BLaER1 (cell line): Measurements from ENCODE around the gene FAM167B.

Experiments
- H3K27ac ChIP-seq: shearing (Covaris generic); formaldehyde crosslinking; 2 replicates; pipeline ENCODE4 v1.8.1; 2022
- H3K27me3 ChIP-seq: shearing (Covaris generic); formaldehyde crosslinking; 2 replicates; pipeline ENCODE4 v1.8.1; 2022
- H3K36me3 ChIP-seq: shearing (Covaris generic); formaldehyde crosslinking; 2 replicates; pipeline ENCODE4 v1.8.1; 2022
- H3K4me1 ChIP-seq: shearing (Covaris generic); formaldehyde crosslinking; 2 replicates; pipeline ENCODE4 v1.8.1; 2022
- H3K4me2 ChIP-seq: shearing (Covaris generic); formaldehyde crosslinking; 2 replicates; pipeline ENCODE4 v1.8.1; 2022
- H3K4me3 ChIP-seq: shearing (Covaris generic); formaldehyde crosslinking; 2 replicates; pipeline ENCODE4 v1.8.1; 2022
- H3K9ac ChIP-seq: shearing (Covaris generic); formaldehyde crosslinking; 2 replicates; pipeline ENCODE4 v1.8.1; 2022
- H3K9me3 ChIP-seq: shearing (Covaris generic); formaldehyde crosslinking; 2 replicates; pipeline ENCODE4 v1.8.1; 2022
- H4K20me1 ChIP-seq: shearing (Covaris generic); formaldehyde crosslinking; 2 replicates; pipeline ENCODE4 v1.8.1; 2022
- Cebpa-rat ChIP-seq: shearing (Covaris generic); IDR thresholded peaks from 2 replicates; pipeline ENCODE4 v1.8.1; 2022

Gene FAM167B

GRCh38 chr1:32221980-32222755, 24.9 kb upstream of the FAM167B start, which contains the start of the genes EIF3I and TMEM234:
Gene EIF3I (plus strand): TSS chr1:32222407. CDS start chr1:32222442, 35 bp downstream.
Gene TMEM234 (minus strand): TSS chr1:32222353. CDS start chr1:32222322, 31 bp downstream.
- H4K20me1 ChIP-seq, result no peaks in the 10 kb centered on the region; the same call in 1 of the 2 replicates
- TF ChIP-seq Cebpa-rat, result no peak
- H3K4me1 ChIP-seq, result peaks cover 40% of the 10 kb centered on the region
- H3K9me3 ChIP-seq, result no peaks in the 10 kb centered on the region
- H3K4me3 ChIP-seq, result peak within 1 kb of the TSS; percentile 92
- peak within 1 kb of the TSS; percentile 91 for H3K9ac ChIP-seq
- H3K36me3 ChIP-seq, result peaks cover 48% of the 10 kb centered on the region
- H3K27me3 ChIP-seq, result no peaks in the 10 kb centered on the region
- H3K4me2 ChIP-seq, result peak within 1 kb of the TSS; percentile 92
- H3K27ac ChIP-seq, result peak within 1 kb of the TSS; percentile 87

- TF ChIP-seq Cebpa-rat, result no peak
- peaks cover 40% of the 10 kb centered on the region for H3K4me1 ChIP-seq
- H3K9me3 ChIP-seq, result no peaks in the 10 kb centered on the region
- peaks cover 6% of the 10 kb centered on the region; the same call in 1 of the 2 replicates for H4K20me1 ChIP-seq
- H3K9ac ChIP-seq, result peak overlapping the region; percentile 91
- H3K4me3 ChIP-seq, result peak overlapping the region; percentile 92; the same call in 1 of the 2 replicates
- H3K27me3 ChIP-seq, result no peaks in the 10 kb centered on the region
- peak overlapping the region; percentile 92 for H3K4me2 ChIP-seq
- H3K27ac ChIP-seq, result no peak overlapping the region
- H3K36me3 ChIP-seq, result peaks cover 63% of the 10 kb centered on the region
Measured at GRCh38 chr1:32223683-32224082, 23.3 kb upstream of the FAM167B start.

DNA sequence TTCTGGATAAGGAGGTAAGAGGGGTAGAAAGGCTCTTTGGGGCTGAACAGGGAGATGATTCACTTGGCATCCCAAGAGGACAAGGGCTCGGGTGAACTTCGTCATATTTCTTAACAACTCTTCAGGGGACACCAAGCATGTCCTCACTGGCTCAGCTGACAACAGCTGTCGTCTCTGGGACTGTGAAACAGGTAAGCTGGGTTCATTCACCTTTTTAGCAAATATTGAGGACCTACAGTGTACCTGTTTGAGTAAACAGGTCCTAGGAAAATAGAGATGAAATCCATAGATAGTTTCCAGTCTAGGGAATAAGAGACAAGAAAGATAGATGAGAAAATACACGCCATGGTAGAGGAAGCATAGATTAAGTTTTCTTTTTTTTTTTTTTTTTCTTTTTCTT, 22.7 kb upstream of the FAM167B start:
- no peak for TF ChIP-seq Cebpa-rat
- Histone ChIP-seq H3K9ac (peak overlapping the region; percentile 91), H3K36me3 (peaks cover 65% of the 10 kb centered on the region), H3K4me3 (no peak overlapping the region), H3K9me3 (no peaks in the 10 kb centered on the region), H3K4me2 (peak overlapping the region; percentile 92), H3K27me3 (no peaks in the 10 kb centered on the region), H4K20me1 (peaks cover 6% of the 10 kb centered on the region; the same call in 1 of the 2 replicates), H3K27ac (no peak overlapping the region), H3K4me1 (peaks cover 40% of the 10 kb centered on the region)

GRCh38 chr1:32228771-32229170, 18.3 kb upstream of the FAM167B start:
- no peak for TF ChIP-seq Cebpa-rat
- H3K36me3 ChIP-seq, result peaks cover 100% of the 10 kb centered on the region
- H3K4me2 ChIP-seq, result no peak overlapping the region
- H3K4me3 ChIP-seq, result no peak overlapping the region
- peaks cover 5% of the 10 kb centered on the region for H3K4me1 ChIP-seq
- H3K9ac ChIP-seq, result no peak overlapping the region
- H3K27ac ChIP-seq, result no peak overlapping the region
- H4K20me1 ChIP-seq, result peaks cover 6% of the 10 kb centered on the region; the same call in 1 of the 2 replicates
- H3K27me3 ChIP-seq, result no peaks in the 10 kb centered on the region
- H3K9me3 ChIP-seq, result no peaks in the 10 kb centered on the region

GRCh38 chr1:32231843-32232432, 15.1 kb upstream of the FAM167B start:
- Histone ChIP-seq H3K4me1 (no peaks in the 10 kb centered on the region), H3K36me3 (peaks cover 81% of the 10 kb centered on the region), H3K4me3 (no peak overlapping the region), H3K27me3 (no peaks in the 10 kb centered on the region), H4K20me1 (0 out of 2 replicates have a peak, but pooled peaks cover 6% of the 10 kb centered on the region), H3K9me3 (no peaks in the 10 kb centered on the region), H3K27ac (no peak overlapping the region), H3K9ac (no peak overlapping the region), H3K4me2 (no peak overlapping the region)
- TF ChIP-seq Cebpa-rat, result no peak

DNA sequence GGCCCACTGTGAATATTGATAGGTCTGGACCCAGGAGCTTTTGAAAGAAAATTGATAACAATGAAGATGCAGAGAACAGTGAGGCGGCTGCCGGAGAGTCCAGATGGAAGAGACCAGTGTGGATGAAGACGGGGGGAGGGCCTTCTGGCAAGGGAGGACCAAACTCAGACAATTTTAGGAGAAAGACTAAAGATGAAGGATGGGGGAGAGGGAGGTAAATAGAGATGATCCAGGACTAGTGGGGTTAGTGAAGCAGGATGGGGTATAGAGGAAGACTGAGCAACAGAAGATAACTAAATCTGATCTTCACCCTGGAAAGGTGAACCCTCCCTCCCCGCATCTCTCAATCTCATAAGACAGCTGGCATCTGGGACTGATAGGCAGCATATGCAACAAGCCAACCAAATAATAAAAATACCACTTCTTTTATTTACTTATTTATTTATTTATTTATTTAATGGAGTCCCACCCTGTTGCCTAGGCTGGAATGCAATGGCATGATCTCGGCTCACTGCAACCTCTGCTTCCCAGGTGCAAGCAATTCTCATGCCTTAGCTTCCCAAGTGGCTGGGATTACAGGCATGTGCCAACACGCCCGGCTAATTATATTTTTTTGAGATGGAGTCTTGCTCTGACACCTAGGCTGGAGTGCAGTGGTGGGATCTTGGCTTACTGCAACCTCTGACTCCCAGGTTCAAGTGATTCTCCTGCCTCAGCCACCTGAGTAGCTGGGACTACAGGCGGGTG, 14.3 kb upstream of the FAM167B start:
- no peak overlapping the region for H3K4me3 ChIP-seq
- no peak overlapping the region for H3K9ac ChIP-seq
- H4K20me1 ChIP-seq, result 0 out of 2 replicates have a peak, but pooled peaks cover 2% of the 10 kb centered on the region
- no peaks in the 10 kb centered on the region for H3K9me3 ChIP-seq
- no peak for TF ChIP-seq Cebpa-rat
- H3K27ac ChIP-seq, result no peak overlapping the region
- no peak overlapping the region for H3K4me2 ChIP-seq
- H3K4me1 ChIP-seq, result no peaks in the 10 kb centered on the region
- H3K36me3 ChIP-seq, result peaks cover 74% of the 10 kb centered on the region
- no peaks in the 10 kb centered on the region for H3K27me3 ChIP-seq

- H4K20me1 ChIP-seq, result no peaks in the 10 kb centered on the region
- no peaks in the 10 kb centered on the region for H3K9me3 ChIP-seq
- H3K4me3 ChIP-seq, result no peak overlapping the region
- TF ChIP-seq Cebpa-rat, result no peak
- peaks cover 8% of the 10 kb centered on the region for H3K4me1 ChIP-seq
- peaks cover 53% of the 10 kb centered on the region for H3K36me3 ChIP-seq
- no peak overlapping the region for H3K4me2 ChIP-seq
- H3K9ac ChIP-seq, result no peak overlapping the region
- H3K27ac ChIP-seq, result no peak overlapping the region
- H3K27me3 ChIP-seq, result no peaks in the 10 kb centered on the region
Measured at GRCh38 chr1:32234792-32235191, 12.2 kb upstream of the FAM167B start.

GRCh38 chr1:32239337-32239736, 7.7 kb upstream of the FAM167B start:
- Histone ChIP-seq H3K27ac (no peak overlapping the region), H3K4me3 (no peak overlapping the region), H3K9ac (0 out of 2 replicates have a peak overlapping the region, but pooled peaks have one; percentile 74), H3K9me3 (no peaks in the 10 kb centered on the region), H3K4me2 (peak overlapping the region; percentile 97), H3K36me3 (0 out of 2 replicates have a peak, but pooled peaks cover 7% of the 10 kb centered on the region), H3K27me3 (no peaks in the 10 kb centered on the region), H4K20me1 (no peaks in the 10 kb centered on the region), H3K4me1 (peaks cover 42% of the 10 kb centered on the region)
- no peak for TF ChIP-seq Cebpa-rat

- peak overlapping the region; percentile 72 for H3K4me3 ChIP-seq
- peaks cover 42% of the 10 kb centered on the region for H3K4me1 ChIP-seq
- no peaks in the 10 kb centered on the region for H3K9me3 ChIP-seq
- H3K9ac ChIP-seq, result peak overlapping the region; percentile 74; the same call in 1 of the 2 replicates
- 0 out of 2 replicates have a peak overlapping the region, but pooled peaks have one; percentile 36 for H3K27ac ChIP-seq
- 0 out of 2 replicates have a peak, but pooled peaks cover 3% of the 10 kb centered on the region for H3K36me3 ChIP-seq
- peak overlapping the region; percentile 97 for H3K4me2 ChIP-seq
- no peaks in the 10 kb centered on the region for H3K27me3 ChIP-seq
- no peaks in the 10 kb centered on the region for H4K20me1 ChIP-seq
- TF ChIP-seq Cebpa-rat, result no peak
Measured at GRCh38 chr1:32239790-32240139, 7.3 kb upstream of the FAM167B start.
